ENCODE measurements around the gene GMDS. TPM values are rescaled to one million over a fixed set of nuclear protein-coding genes. Genes with fewer than 3 reads are reported as not detected.

Gene GMDS
- total RNA-seq, 1 donor from 2014 or later: 7.2 TPM

GRCh38 chr6:1626481-1626880 is 618.9 kb downstream of the GMDS start:
- no peak for DNase-seq
- H3K27me3 ChIP-seq (ENCODE audit: low read depth): peaks cover 97% of the 10 kb centered on the region

GRCh38 chr6:1625794-1626435 is 619.5 kb downstream of the GMDS start:
- no peak for DNase-seq
- Histone ChIP-seq H3K4me3 (peak overlapping the region; percentile 77), H3K9me3 (replicated peaks) (no peaks in the 10 kb centered on the region), H3K36me3 (no peaks in the 10 kb centered on the region), H3K27ac (replicated peaks) (peak overlapping the region; percentile 84), H3K4me1 (peaks cover 27% of the 10 kb centered on the region), H3K27me3 (ENCODE audit: low read depth) (peaks cover 97% of the 10 kb centered on the region)
- intact Hi-C loops (cut with micrococcal nuclease): no loop called here
- no peak for TF ChIP-seq CTCF (IDR thresholded peaks at IDR 0.05; ENCODE audit: borderline replicate concordance)

More at GRCh38 chr6:1626481-1626880, 618.9 kb downstream of the GMDS start:
- Histone ChIP-seq H3K36me3 (no peaks in the 10 kb centered on the region), H3K4me3 (no peak overlapping the region), H3K4me1 (peaks cover 27% of the 10 kb centered on the region), H3K9me3 (replicated peaks) (no peaks in the 10 kb centered on the region), H3K27ac (replicated peaks) (no peak overlapping the region)
- TF ChIP-seq CTCF (IDR thresholded peaks at IDR 0.05; ENCODE audit: borderline replicate concordance): no peak
- intact Hi-C loops (cut with micrococcal nuclease): no loop called here

- no peaks in the 10 kb centered on the region for H3K9me3 ChIP-seq (replicated peaks)
- no peak for DNase-seq
- H3K36me3 ChIP-seq: no peaks in the 10 kb centered on the region
- peak overlapping the region; percentile 77 for H3K4me3 ChIP-seq
- H3K4me1 ChIP-seq: peaks cover 32% of the 10 kb centered on the region
- H3K27ac ChIP-seq (replicated peaks): peak overlapping the region; percentile 84
- intact Hi-C loops (cut with micrococcal nuclease): no loop called here
- no peak for TF ChIP-seq CTCF (IDR thresholded peaks at IDR 0.05; ENCODE audit: borderline replicate concordance)
- H3K27me3 ChIP-seq (ENCODE audit: low read depth): peaks cover 99% of the 10 kb centered on the region
Observed at GRCh38 chr6:1624851-1625781, 620.3 kb downstream of the GMDS start.

- peaks cover 40% of the 10 kb centered on the region for H3K4me1 ChIP-seq
- no peaks in the 10 kb centered on the region for H3K36me3 ChIP-seq
- no peak for DNase-seq
- no peak for TF ChIP-seq CTCF (IDR thresholded peaks at IDR 0.05; ENCODE audit: borderline replicate concordance)
- H3K4me3 ChIP-seq: peak overlapping the region; percentile 77
- peaks cover 99% of the 10 kb centered on the region for H3K27me3 ChIP-seq (ENCODE audit: low read depth)
- intact Hi-C loops (cut with micrococcal nuclease): no loop called here
- H3K27ac ChIP-seq (replicated peaks): peak overlapping the region; percentile 84
- no peaks in the 10 kb centered on the region for H3K9me3 ChIP-seq (replicated peaks)
Observed at GRCh38 chr6:1624058-1624850, 621.2 kb downstream of the GMDS start.

- H3K9me3 ChIP-seq (replicated peaks): no peaks in the 10 kb centered on the region
- intact Hi-C loops (cut with micrococcal nuclease): no loop called here
- H3K4me3 ChIP-seq: peak overlapping the region; percentile 77
- DNase-seq: no peak
- no peaks in the 10 kb centered on the region for H3K36me3 ChIP-seq
- peaks cover 99% of the 10 kb centered on the region for H3K27me3 ChIP-seq (ENCODE audit: low read depth)
- peak overlapping the region; percentile 84 for H3K27ac ChIP-seq (replicated peaks)
- TF ChIP-seq CTCF (IDR thresholded peaks at IDR 0.05; ENCODE audit: borderline replicate concordance): no peak
- peaks cover 40% of the 10 kb centered on the region for H3K4me1 ChIP-seq
Observed at GRCh38 chr6:1623769-1624057, 621.7 kb downstream of the GMDS start.

Measured in left ventricle myocardium inferior (tissue), 1 donor.